ENCODE measurements around the gene ITIH5. TPM values are rescaled to one million over a fixed set of nuclear protein-coding genes. Genes with fewer than 3 reads are reported as not detected.

Gene ITIH5
- total and polyA plus RNA-seq, 2 experiments from 2014 or later: 22.3 to 22.8 TPM

DNA sequence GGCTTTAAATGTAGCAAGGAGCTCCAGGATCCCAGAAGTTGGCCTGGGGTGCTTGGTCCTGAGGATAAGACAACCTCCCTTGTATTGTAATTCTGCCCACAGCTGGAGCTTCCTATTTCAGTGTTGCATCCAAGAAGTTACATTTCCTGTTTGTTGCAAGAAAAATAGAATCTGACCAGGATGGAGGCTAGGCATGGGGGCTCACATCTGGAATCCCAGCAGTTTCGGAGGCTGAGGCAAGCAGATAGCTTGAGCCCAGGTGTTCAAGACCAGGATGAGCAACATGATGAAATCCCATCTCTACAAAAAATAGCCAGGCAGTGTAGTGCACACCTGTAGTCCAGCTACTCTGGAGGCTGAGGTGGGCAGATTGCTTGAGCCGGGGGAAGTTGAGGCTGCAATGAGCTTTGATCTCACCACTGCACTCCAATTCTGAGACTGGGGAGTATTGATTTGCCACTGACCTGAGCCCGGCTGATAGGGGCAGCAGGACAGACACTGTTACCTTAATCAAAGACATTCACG is 35.6 kb upstream of the ITIH5 start:
- whole genome bisulfite sequencing (ENCODE audit: low lambda C conversion rate, missing lambda C conversion rate): 80% methylated on average over 4 of the region's 4 CpGs
- no peaks in the 10 kb centered on the region for H4K20me1 ChIP-seq (ENCODE audit: insufficient read depth, poor library complexity, severe bottlenecking)
- no peak overlapping the region for H3K27ac ChIP-seq
- H3K27me3 ChIP-seq: no peaks in the 10 kb centered on the region
- no peaks in the 10 kb centered on the region for H3K36me3 ChIP-seq (replicated peaks; ENCODE audit: insufficient read depth, low read depth)
- no peaks in the 10 kb centered on the region for H3K9me3 ChIP-seq (ENCODE audit: low read depth)
- no peaks in the 10 kb centered on the region for H3K4me1 ChIP-seq (ENCODE audit: insufficient read depth)
- H3K4me2 ChIP-seq: no peak overlapping the region
- H3K4me3 ChIP-seq: no peak overlapping the region
- H2AFZ ChIP-seq: no peak overlapping the region
- no peaks in the 10 kb centered on the region for H3K9me2 ChIP-seq (replicated peaks; ENCODE audit: insufficient read depth)
- no peak for TF ChIP-seq EZH2 (IDR thresholded peaks at IDR 0.05; ENCODE audit: borderline replicate concordance)
- no peak for TF ChIP-seq EZH2phosphoT487 (IDR thresholded peaks at IDR 0.05; ENCODE audit: low read depth, severe bottlenecking, unreplicated experiment)
- TF ChIP-seq, protein P1, sequence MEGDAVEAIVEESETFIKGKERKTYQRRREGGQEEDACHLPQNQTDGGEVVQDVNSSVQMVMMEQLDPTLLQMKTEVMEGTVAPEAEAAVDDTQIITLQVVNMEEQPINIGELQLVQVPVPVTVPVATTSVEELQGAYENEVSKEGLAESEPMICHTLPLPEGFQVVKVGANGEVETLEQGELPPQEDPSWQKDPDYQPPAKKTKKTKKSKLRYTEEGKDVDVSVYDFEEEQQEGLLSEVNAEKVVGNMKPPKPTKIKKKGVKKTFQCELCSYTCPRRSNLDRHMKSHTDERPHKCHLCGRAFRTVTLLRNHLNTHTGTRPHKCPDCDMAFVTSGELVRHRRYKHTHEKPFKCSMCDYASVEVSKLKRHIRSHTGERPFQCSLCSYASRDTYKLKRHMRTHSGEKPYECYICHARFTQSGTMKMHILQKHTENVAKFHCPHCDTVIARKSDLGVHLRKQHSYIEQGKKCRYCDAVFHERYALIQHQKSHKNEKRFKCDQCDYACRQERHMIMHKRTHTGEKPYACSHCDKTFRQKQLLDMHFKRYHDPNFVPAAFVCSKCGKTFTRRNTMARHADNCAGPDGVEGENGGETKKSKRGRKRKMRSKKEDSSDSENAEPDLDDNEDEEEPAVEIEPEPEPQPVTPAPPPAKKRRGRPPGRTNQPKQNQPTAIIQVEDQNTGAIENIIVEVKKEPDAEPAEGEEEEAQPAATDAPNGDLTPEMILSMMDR (IDR thresholded peaks at IDR 0.05; ENCODE audit: poor library complexity): no peak
- no peaks in the 10 kb centered on the region for H3K79me2 ChIP-seq
- DNase-seq (ENCODE audit: low spot score): no peak

GRCh38 chr10:7701158-7701742 is 34.5 kb upstream of the ITIH5 start:
- H2AFZ ChIP-seq: no peak overlapping the region
- H3K9me3 ChIP-seq (ENCODE audit: low read depth): no peaks in the 10 kb centered on the region
- H3K36me3 ChIP-seq (replicated peaks; ENCODE audit: insufficient read depth, low read depth): no peaks in the 10 kb centered on the region
- H3K27ac ChIP-seq: peak overlapping the region; percentile 10
- H4K20me1 ChIP-seq (ENCODE audit: insufficient read depth, poor library complexity, severe bottlenecking): no peaks in the 10 kb centered on the region
- DNase-seq (ENCODE audit: low spot score): no peak
- H3K27me3 ChIP-seq: no peaks in the 10 kb centered on the region
- no peaks in the 10 kb centered on the region for H3K4me1 ChIP-seq (ENCODE audit: insufficient read depth)
- no peaks in the 10 kb centered on the region for H3K9me2 ChIP-seq (replicated peaks; ENCODE audit: insufficient read depth)
- 91% methylated on average over 8 of the region's 8 CpGs for WGBS (ENCODE audit: low lambda C conversion rate, missing lambda C conversion rate)
- no peak overlapping the region for H3K4me3 ChIP-seq
- no peaks in the 10 kb centered on the region for H3K79me2 ChIP-seq
- TF ChIP-seq EZH2phosphoT487 (IDR thresholded peaks at IDR 0.05; ENCODE audit: low read depth, severe bottlenecking, unreplicated experiment) (no peak), EZH2 (IDR thresholded peaks at IDR 0.05; ENCODE audit: borderline replicate concordance) (no peak)
- TF ChIP-seq, protein P1 (IDR thresholded peaks at IDR 0.05; ENCODE audit: poor library complexity): no peak
- no peak overlapping the region for H3K4me2 ChIP-seq

DNA sequence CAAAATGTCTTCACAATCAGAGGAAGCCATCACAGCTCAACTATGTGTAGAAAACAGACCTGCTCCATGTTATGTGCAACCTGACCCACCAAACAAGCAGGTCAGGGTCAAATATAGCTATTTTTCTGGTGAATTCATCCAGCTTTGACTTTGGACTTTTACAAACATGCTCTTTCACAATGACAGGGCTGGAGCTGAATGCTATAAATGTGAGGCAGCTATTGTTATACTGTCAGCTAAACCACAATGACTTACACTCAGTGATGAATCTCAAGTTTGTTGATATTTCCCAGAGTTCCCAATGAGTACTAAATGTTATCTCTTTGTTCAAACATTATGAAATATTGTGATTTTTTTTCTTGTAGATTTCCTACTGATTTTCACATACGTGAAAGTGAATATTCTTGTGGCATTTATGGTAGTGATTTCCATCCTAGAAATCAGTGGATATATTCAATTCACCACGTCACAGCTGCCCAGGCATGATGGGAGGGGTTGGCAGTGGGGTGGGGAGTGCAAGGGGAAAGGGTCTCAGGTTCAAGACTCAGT is 33.9 kb upstream of the ITIH5 start:
- 55% methylated on average over 2 of the region's 2 CpGs for WGBS (ENCODE audit: low lambda C conversion rate, missing lambda C conversion rate)
- Histone ChIP-seq H3K9me2 (replicated peaks; ENCODE audit: insufficient read depth) (no peaks in the 10 kb centered on the region), H3K36me3 (replicated peaks; ENCODE audit: insufficient read depth, low read depth) (no peaks in the 10 kb centered on the region), H3K4me2 (no peak overlapping the region), H3K27me3 (no peaks in the 10 kb centered on the region), H3K27ac (peak overlapping the region; percentile 10), H2AFZ (no peak overlapping the region), H3K79me2 (no peaks in the 10 kb centered on the region), H3K4me3 (no peak overlapping the region), H3K9me3 (ENCODE audit: low read depth) (no peaks in the 10 kb centered on the region), H3K4me1 (ENCODE audit: insufficient read depth) (no peaks in the 10 kb centered on the region), H4K20me1 (ENCODE audit: insufficient read depth, poor library complexity, severe bottlenecking) (no peaks in the 10 kb centered on the region)
- TF ChIP-seq EZH2 (IDR thresholded peaks at IDR 0.05; ENCODE audit: borderline replicate concordance) (no peak), EZH2phosphoT487 (IDR thresholded peaks at IDR 0.05; ENCODE audit: low read depth, severe bottlenecking, unreplicated experiment) (no peak)
- TF ChIP-seq, protein P1 (IDR thresholded peaks at IDR 0.05; ENCODE audit: poor library complexity): no peak
- peak; percentile 50 for DNase-seq (ENCODE audit: low spot score)
